MCF 10A (cell line): ENCODE measurements around the gene HNRNPA1. TPM values are rescaled to one million over a fixed set of nuclear protein-coding genes. Genes with fewer than 3 reads are reported as not detected.

ENCODE experiments used
- BruUV-seq: library from RNA; stranded (reverse); fragments of 400-500 nt; replicated peaks from 2 replicates; lab custom pipeline; 2021; lab: Mats Ljungman, UMichigan
- CTCF ChIA-PET: fragments of 300-600 bp; sonication (Branson Sonifier 250); formaldehyde crosslinking; extraction: SDS; loops from one replicate; lab custom pipeline; 2021; ENCODE audit warnings: antibody characterized with exemption, inconsistent platforms; lab: Yijun Ruan, JAX
- POLR2A ChIA-PET: fragments of 300-600, 350-650 bp; sonication (Branson Sonifier 250); formaldehyde crosslinking; extraction: SDS; loops from one replicate; lab custom pipeline; 2020; ENCODE audit warnings: antibody characterized with exemption, inconsistent platforms; lab: Yijun Ruan, JAX
- DNase-seq: peaks from one replicate; pipeline ENCODE4 v3.0.0-alpha.2; 2018; ENCODE audit not compliant: unreplicated experiment
- H3K27ac Mint-ChIP-seq: one replicate; pipeline ENCODE4 v1.8.0; 2022; ENCODE audit warnings: mild to moderate bottlenecking, low read depth, mixed read lengths; ENCODE audit not compliant: unreplicated experiment
- H3K27me3 Mint-ChIP-seq: one replicate; pipeline ENCODE4 v1.8.0; 2022; ENCODE audit warnings: mixed read lengths; ENCODE audit not compliant: insufficient read depth, unreplicated experiment
- H3K36me3 Mint-ChIP-seq: one replicate; pipeline ENCODE4 v1.8.0; 2022; ENCODE audit warnings: mild to moderate bottlenecking, moderate library complexity, mixed read lengths; ENCODE audit not compliant: insufficient read depth, unreplicated experiment
- H3K4me1 Mint-ChIP-seq: one replicate; pipeline ENCODE4 v1.8.0; 2022; ENCODE audit warnings: mixed read lengths; ENCODE audit not compliant: insufficient read depth, unreplicated experiment
- H3K4me3 Mint-ChIP-seq: one replicate; pipeline ENCODE4 v1.8.0; 2022; ENCODE audit warnings: mild to moderate bottlenecking, moderate library complexity, mixed read lengths; ENCODE audit not compliant: unreplicated experiment
- H3K9me3 Mint-ChIP-seq: one replicate; pipeline ENCODE4 v1.8.0; 2022; ENCODE audit warnings: mixed read lengths; ENCODE audit not compliant: unreplicated experiment
- CTCF ChIP-seq: fragments of 200-600 bp; IDR thresholded peaks from one replicate; pipeline ENCODE4 v1.8.0; 2022; ENCODE audit warnings: antibody characterized with exemption, mild to moderate bottlenecking; ENCODE audit not compliant: unreplicated experiment
- intact Hi-C: fragments of 100-400 bp; cut with micrococcal nuclease; formaldehyde crosslinking; loops from 2 replicates; pipeline ENCODE4 v1.14.1; 2022
- total RNA-seq: library from RNA; stranded (reverse); gene quantifications from 2 replicates; pipeline ENCODE4 v1.2.3, GENCODE V29; 2022

Gene HNRNPA1
- total RNA-seq, 1 experiment from 2014 or later: 1,435 TPM

- ChIA-PET CTCF (interaction anchor here (0.9 to 4.3 kb wide), 10 partner anchors 8 to 294 kb away, joined by 3 to 19 read pairs (median 6); partner anchors contain the start of gene COPZ1), POLR2A (interaction anchor here (0.6 to 4.1 kb wide), 11 partner anchors 10 to 826 kb away, joined by 3 to 34 read pairs (median 5); partner anchors contain the start of genes CBX5, COPZ1 and HNRNPA1)
- intact Hi-C loops: no loop called here
- peaks cover 44% of the 10 kb centered on the region for H3K4me1 Mint-ChIP-seq
- H3K9me3 Mint-ChIP-seq: no peaks in the 10 kb centered on the region
- TF ChIP-seq CTCF: no peak
- peak overlapping the region; percentile 4 for H3K4me3 Mint-ChIP-seq
- H3K27me3 Mint-ChIP-seq: no peaks in the 10 kb centered on the region
- no peaks in the 10 kb centered on the region for H3K36me3 Mint-ChIP-seq
- peak overlapping the region; percentile 6 for H3K27ac Mint-ChIP-seq
- peak; percentile 55 for DNase-seq
- BruUV-seq: no TSS peak
Measured at GRCh38 chr12:54299515-54300224, 19.1 kb downstream of the HNRNPA1 start.

DNA sequence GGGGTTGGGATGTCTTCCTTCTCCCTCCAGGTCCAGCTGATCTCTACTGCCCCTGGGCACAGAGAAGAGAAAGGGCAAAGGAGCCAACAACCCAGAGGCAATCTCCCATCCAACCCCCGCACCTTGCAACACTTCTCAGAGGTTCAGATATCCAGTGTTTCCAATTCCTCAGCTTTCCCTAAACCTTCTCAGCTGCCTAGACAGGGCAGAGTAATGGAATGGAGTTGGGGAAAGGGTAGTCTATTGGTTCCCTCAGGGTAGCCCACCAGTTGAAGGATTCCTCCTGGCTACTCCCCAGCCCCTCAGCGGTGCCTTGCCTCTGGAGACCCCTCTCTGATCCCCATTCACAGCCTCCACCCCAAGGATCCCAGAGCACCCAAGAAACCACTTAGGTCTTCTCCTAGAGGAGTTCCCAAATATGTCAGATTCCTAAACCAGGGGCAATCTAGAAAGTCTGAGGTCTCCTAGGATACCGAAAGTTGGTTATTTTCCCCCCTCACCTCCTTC lies 19.8 kb downstream of the HNRNPA1 start:
- peak; percentile 72 for DNase-seq
- peak overlapping the region; percentile 4 for H3K4me3 Mint-ChIP-seq
- BruUV-seq: no TSS peak
- CTCF ChIA-PET: interaction anchor here (0.9 to 4.3 kb wide), 8 partner anchors 9 to 99 kb away, joined by 3 to 19 read pairs (median 4); partner anchors contain the start of genes COPZ1 and ZNF385A
- H3K36me3 Mint-ChIP-seq: no peaks in the 10 kb centered on the region
- H3K9me3 Mint-ChIP-seq: no peaks in the 10 kb centered on the region
- POLR2A ChIA-PET: interaction anchor here (0.6 to 4.1 kb wide), 12 partner anchors 10 to 105 kb away, joined by 3 to 34 read pairs (median 6); partner anchors contain the start of genes CBX5, COPZ1 and HNRNPA1
- H3K27me3 Mint-ChIP-seq: no peaks in the 10 kb centered on the region
- H3K4me1 Mint-ChIP-seq: peaks cover 46% of the 10 kb centered on the region
- H3K27ac Mint-ChIP-seq: peak overlapping the region; percentile 6
- no peak for TF ChIP-seq CTCF
- intact Hi-C loops: no loop called here

- peaks cover 46% of the 10 kb centered on the region for H3K4me1 Mint-ChIP-seq
- H3K27me3 Mint-ChIP-seq: no peaks in the 10 kb centered on the region
- H3K4me3 Mint-ChIP-seq: peak within 1 kb of the TSS; percentile 4
- peak within 1 kb of the TSS; percentile 6 for H3K27ac Mint-ChIP-seq
- intact Hi-C loops: no loop called here
- no peaks in the 10 kb centered on the region for H3K36me3 Mint-ChIP-seq
- no TSS peak for BruUV-seq
- CTCF ChIA-PET: interaction anchor here (0.9 to 4.3 kb wide), 11 partner anchors 8 to 93 kb away, joined by 3 to 19 read pairs (median 4); partner anchors contain the start of genes COPZ1 and ZNF385A
- POLR2A ChIA-PET: interaction anchor here (0.6 to 4.1 kb wide), 8 partner anchors 10 to 97 kb away, joined by 3 to 34 read pairs (median 9); partner anchors contain the start of genes CBX5, COPZ1 and HNRNPA1
- no peaks in the 10 kb centered on the region for H3K9me3 Mint-ChIP-seq
- DNase-seq: peak; percentile 79
- no peak for TF ChIP-seq CTCF
Measured at GRCh38 chr12:54300732-54301427, 20.4 kb downstream of the HNRNPA1 start, which contains the start of gene NFE2. Gene NFE2, minus strand, starts transcription at chr12:54301015. Its CDS starts 5,767 bp downstream, at chr12:54295248.
